AG08395 (cell line): ENCODE data around the gene RPH3AL.
A peak's percentile ranks its signal among the peaks of the same experiment; 100 is the strongest.
"Not testable (repeated sequence)": the region's sequence is repeated elsewhere in the genome, so short reads cannot be mapped to it uniquely, and the experiment has no call there.

Experiments
- DNase-seq: peaks from one replicate; pipeline ENCODE4 v3.0.0; 2012; ENCODE audit warnings: mixed read lengths, low spot score

Gene RPH3AL

DNA sequence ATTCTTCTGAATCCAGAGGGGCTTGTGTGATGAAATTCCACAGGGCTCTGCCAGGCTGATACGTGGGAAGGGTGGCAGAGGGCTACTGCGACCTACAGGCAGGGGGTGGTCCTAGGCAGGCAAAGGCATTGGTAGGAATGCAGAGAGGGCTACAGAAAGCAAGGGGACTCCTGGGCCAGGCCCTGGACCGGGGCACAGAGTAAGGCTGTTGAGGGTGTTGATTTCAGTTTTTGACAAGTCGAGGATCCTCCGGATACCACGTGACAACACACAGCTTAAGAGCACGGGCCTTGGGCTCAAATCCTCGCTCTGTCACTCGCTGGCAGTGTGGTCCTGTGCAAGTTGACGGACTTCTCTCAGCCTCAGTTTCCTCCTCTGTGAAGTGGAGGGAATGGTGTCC lies 152.0 kb downstream of the RPH3AL start:
- no peak for DNase-seq

DNA sequence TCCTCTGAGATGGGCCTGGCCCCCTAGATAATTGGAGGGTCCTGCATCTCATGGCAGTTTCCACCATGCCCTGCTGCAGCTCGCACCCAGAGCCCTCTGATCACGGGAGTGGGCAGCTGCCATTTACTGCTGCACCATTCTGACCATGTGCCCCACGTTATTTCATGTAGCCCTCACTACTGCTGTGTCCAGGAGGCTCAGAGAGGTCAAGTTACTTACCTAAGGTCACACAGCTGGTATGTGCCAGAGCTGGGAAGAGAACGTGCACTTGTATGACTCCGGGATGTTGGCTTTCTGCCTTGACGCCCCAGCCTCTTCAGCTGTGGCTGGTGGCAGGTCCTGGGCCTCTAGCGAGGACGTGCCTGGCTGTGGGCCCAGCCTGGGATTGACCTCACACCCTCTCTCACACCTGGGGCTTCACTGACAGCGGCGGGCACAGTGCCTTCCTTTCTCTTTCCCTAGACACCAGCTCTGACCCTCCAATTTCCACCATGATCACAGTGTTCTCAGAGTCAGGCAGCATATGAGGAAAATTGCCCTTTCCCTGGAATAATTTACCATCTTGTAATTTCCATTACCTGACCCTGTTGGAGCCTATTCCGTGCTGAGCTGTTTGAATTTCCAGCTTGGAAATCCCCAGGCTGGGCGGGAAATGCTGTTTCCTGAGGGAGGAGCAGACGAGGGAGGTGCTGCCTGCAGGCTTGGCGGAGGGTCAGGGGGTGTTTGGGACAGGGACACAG lies 152.6 kb downstream of the RPH3AL start:
- DNase-seq, result no peak

DNA sequence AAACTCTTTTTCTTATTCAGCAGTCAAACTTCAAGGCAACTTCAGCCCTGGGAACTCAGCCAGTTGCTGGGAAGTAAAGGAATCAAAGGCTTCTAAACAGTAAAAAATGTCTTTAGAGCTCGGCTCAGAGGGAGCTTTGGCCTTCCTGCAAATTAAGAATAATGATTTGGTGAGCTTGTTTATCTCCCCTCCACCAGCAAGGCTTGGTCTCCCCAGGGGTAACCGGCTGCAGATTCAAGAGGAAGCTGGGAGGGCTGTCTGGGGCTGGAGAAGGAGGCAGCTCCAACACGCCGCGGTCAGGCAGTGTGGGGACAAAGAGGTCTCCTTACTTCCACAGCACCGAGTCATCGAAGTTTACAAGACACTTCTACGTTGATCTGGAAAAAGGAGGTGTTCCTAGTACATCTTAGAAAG lies 153.4 kb downstream of the RPH3AL start:
- DNase-seq, result no peak

DNA sequence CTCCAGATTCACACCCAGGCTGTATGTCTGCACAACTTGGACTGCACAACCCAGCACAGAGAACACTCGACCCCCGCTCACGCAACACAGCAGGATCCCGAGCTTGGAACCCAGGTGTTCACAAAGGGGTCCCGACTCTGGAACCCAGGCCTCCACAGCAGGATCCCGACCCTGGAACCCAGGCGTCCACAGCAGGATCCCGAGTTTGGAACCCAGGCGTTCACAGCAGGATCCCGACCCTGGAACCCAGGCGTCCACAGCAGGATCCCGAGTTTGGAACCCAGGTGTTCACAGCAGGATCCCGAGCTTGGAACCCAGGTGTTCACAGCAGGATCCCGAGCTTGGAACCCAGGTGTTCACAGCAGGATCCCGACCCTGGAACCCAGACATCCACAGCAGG lies 154.4 kb downstream of the RPH3AL start:
- not testable (repeated sequence) for DNase-seq

DNA sequence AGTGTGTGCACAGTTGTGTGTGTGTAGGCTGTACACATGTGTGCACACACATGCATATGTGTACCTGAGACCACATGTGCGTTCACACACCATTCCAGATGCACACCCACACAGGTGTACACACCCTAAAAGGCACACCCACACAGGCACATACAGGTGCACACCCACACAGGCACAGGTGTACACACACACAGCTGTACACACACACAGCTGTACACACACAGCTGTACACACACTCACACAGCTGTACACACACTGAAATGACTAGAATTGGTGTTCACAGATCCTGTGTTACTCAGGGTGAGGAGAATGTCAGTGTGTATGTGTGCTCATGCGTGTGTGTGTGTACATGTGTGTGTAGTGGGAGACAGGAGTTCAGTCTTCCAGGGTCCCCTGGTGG lies 155.3 kb downstream of the RPH3AL start:
- DNase-seq, result no peak

DNA sequence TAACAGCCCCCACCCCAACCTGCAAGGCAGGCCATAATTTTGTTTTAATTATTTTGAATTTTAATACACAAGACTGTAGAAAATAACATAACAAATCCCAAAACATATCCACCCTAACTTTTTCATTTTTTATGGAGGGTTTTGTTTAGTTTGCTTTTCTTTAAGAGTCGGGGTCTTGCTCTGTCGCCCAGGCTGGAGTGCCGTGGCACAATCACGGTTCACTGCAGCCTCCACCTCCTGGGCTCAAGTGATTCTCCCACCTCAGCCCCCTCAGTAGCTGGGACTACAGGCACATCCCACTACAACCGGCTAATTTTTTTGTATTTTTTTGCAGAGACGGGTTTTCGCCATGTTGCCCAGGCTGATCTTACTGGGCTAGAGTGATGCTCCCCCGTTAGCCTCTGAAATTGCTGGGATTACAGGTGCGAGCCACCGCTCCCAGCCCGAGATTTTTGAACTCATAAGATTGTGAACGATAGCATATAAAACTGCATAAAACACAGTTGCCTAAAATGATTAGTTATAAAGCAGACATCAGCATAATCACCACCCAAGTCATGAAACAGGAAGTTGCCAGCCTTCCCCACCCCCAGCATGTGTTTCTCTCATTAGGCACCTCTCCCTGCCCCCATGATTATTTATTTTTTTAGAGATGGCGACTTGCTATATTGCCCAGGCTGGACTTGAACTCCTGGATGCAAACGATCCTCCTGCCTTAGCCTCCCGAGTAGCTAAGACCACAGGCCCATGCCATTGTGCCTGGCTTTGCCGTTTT lies 157.6 kb downstream of the RPH3AL start:
- DNase-seq, result no peak

DNA sequence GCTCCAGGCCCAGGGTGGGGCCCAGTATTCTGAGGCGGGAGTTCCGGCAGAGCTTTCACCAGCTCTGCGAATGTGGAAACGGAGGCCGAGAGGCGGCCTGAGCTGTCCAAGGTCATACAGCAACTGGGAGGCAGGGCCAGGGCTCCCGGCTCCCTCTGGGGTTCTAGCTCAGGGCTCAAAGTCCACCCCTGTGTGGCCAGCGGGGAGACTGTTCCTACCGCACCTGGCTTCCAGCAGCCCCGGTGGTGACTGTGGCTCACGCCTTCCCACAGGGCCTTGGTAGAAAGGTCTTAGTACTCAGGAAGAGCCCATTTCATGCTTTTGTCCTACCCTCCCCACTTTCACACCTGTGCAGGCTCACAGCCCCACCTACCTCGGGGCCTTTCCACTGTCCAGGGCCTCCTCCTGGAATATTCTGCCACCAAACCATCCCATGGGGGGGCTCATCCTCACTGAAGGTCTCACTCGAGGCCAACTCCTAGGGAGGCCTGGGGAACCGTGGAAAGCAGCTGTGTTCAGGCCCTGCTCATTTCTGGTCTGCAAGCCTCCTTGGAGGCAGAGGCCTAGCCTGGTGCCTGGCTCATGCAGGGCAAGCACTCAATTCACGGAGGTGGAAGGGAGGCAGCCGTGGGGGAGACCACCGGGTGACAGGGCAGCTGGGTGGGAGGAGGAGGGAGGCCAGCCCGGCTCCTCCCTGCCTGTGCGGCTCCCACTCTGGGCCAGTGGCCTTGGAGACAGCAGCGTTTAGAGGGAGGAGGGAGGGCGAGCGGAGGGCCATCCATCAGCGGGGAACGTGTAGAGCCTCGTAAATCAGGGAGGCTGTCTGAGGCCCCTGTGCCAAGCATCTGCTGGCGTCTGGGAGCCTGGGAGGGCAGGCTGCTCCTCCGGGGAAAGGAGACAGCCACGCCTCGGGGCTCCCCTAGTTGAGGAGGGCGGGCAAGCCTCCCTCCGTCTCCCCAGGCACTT lies 158.5 kb downstream of the RPH3AL start:
- DNase-seq, result no peak

DNA sequence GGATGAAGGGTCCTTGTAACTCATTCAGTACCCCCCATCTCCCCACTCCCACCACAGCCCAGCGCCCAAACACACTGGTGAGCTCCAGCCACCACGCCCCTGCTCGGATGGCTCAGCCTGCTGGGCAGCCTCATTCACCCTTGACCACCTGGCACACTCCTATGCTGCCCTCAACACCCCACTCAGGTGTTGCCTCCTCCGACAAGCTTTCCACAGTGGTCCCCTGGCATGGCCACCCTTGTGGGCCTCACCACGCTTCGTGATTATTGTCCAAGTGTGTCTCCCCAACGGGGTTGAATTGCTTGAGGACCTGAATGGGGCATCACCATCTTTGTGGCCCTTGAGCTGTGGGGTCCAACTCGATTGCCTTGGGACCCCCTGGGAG lies 159.2 kb downstream of the RPH3AL start:
- no peak for DNase-seq

DNA sequence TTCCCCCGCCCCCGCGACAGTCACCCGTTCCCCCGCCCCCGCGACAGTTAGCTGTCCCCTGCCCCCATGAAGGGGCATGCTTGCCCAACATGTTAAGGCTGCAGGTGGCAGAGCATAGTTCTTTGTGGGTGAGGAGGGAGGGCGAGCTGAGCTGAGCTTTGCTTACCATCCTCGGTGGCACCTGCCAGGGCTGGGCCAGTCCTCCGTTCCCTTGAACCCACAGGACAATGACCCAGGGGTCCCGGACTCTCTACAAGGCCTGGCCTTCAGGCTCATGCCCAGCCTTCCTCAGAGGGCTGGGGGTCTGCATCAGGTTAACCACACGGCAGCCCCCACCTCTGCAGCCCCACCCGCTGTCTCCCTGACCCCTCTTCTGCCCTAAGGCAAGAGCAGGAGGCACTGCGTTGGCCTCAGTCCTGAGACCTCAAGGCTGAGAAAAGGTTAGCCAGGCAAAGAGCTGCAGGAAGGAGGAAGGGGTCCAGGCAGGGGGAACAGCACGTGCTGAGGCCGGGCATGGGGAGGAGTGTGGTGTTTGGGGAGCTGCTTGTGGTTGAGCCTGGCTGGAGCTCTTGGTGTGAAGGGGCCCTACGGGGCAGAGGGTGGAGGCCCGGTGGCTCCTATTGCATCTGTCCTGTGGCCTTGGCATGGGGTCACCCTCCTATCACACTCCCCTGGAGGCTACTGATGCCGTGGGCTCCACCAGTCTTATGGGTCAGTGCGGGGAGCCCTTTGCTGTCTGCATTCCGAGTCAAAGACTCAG lies 159.8 kb downstream of the RPH3AL start:
- DNase-seq, result no peak

DNA sequence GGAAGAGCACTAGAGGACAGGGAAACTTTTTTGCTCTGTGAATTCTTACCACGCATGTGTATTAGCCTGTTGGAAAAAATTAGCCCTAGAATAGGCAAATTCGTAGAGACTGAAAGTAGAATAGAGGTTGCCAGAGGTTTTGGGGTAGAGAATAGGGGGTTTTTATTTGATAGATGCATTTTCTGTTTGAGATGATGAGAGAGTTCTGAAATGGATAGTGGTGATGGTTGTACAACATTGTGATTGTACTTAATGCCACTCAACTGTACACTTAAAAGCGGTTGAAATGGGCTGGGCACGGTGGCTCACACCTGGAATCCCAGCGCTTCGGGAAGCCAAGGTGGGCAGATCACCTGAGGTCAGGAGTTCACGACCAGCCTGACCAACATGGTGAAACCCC lies 163.2 kb downstream of the RPH3AL start:
- DNase-seq, result no peak

DNA sequence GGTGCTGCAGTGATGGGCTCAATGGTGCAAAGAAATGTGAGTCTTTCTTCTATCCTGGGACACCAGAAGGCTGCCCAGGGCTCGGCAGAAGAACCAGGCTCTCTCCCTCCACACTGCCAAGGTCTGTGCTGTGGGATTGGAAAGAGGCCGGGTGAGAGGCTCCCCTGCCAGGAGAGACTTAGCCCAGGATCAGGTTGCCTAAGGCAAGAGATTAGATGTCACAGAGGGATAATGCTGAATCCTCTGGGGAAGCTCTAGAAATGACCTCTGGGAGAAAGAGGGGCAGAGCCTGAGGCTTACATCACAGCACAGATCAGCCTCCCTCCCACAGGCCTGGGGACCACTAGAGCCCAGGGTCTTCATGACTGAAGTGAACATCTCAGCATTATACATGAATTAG lies 165.5 kb downstream of the RPH3AL start:
- no peak for DNase-seq

DNA sequence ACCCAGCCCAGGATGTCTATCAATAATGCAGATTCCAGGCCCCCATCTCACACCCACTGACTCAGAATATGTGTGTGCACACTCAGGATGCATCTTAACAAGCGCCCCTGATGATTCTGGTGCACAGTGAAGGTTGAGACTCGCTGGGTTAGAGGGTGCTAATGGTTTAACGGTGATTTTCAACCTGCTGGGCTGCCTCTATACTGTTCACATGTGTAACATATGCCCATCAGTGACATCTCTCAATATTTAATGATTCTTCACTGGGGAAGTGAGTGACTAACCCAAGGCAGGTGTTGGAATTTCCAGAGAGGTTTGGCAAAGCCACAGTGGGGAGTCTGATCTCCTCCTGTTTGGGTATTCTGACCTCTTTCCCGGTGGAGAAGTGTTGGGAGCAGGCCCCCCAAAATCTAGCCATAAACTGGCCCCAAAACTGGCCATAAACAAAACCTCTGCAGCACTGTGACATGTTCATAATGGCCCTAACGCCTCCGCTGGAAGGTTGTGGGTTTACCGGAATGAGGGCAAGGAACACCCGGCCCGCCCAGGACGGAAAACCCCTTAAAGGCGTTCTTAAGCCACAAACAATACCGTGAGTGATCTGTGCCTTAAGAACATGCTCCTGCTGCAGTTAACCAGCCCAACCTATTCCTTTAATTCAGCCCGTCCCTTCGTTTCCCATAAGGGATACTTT lies 167.0 kb downstream of the RPH3AL start:
- DNase-seq, result no peak

DNA sequence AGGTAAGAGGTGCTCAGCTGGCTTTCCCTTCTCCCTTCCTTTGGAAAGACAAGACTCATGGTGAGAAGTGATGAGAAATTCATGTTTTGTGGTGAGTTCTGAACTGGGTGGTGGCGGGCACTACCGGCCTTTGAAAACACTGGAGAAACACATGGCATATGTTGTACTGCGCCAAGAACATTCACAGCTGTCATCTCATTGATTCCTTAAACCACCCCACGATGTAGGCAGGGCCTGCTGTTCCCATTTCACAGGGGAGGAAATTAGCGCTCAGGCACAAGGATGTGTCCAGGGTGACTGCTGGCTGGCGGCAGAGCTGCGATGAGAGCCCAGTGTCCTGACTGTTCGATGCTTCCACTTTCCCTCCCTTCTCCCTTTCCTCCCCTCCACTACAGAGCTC lies 169.6 kb downstream of the RPH3AL start:
- no peak for DNase-seq

DNA sequence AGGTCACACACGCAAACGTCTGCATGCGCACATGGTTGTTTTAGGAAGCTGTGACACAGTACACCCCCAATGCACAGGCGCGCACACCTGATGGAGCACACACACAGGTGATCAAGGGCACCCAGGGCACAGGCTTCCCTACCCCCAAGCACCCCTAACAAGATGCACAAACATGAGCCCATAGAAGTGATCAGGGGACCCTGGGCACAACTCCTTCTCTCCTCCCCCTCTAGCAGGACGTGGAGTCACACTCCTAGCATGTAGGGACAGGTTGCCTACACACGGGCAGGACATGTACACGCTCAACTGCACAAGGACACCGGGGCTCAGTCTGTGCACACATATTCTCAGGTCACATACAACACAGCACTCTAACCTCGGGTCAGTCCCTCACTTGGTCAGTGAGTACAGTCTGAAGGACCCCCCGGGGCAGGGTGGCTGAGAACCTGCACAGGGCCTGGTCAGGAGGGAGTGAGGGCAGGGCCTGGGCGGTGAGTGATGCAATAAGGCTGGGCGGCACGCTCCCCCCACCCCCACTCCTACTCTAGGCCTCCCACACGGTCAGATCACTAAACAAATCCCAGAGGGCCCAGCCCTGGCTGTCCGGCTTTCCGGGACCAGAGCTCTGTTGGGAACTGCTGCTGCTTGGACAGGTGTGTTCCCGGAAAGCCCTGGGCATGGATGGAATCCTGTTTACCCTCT lies 170.4 kb downstream of the RPH3AL start:
- DNase-seq, result no peak

DNA sequence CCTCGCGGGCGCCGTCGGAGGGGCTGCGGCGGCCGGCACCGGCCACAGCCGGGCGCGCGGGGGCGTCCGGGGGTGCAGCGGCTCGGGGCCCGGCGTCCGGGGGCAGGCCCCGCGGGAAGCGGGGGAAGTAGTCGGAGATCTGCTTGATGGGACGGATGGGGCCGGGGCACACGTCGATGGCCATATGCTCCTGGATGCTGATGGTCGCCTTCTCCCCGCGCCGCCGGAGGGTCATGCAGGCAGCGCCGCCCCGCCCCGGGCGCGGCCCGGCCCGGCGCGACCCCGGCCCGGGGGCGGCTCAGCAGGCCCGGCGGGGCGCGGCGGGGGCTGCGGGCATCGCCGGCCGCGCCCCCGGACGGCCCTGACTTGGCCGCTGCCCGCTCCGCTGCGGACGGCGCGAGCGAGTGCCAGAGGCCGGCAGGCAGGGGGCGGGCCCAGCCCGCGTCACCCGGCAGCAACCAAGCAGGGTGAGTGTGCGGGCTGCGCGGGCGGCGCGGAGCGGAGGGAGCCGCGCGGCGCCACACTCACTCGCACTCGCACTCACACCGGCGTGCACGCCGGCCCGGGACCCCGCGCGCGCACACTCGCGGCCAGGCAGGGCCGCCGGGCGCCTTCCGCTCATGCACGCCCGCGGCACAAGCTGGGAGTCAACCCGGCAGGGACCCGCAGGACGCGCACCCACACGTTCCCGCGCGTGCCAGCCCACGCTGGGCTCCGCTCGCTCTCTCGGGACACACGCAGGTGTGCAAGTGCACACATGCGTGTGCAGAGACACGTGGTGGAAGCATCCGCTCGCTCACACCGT lies 171.2 kb downstream of the RPH3AL start, which contains the start of gene DOC2B:
Gene DOC2B, minus strand, starts transcription at position 406 of the 805 bp plus-strand sequence. Its CDS starts 171 bp downstream, at position 235.
- DNase-seq, result peak; percentile 76

DNA sequence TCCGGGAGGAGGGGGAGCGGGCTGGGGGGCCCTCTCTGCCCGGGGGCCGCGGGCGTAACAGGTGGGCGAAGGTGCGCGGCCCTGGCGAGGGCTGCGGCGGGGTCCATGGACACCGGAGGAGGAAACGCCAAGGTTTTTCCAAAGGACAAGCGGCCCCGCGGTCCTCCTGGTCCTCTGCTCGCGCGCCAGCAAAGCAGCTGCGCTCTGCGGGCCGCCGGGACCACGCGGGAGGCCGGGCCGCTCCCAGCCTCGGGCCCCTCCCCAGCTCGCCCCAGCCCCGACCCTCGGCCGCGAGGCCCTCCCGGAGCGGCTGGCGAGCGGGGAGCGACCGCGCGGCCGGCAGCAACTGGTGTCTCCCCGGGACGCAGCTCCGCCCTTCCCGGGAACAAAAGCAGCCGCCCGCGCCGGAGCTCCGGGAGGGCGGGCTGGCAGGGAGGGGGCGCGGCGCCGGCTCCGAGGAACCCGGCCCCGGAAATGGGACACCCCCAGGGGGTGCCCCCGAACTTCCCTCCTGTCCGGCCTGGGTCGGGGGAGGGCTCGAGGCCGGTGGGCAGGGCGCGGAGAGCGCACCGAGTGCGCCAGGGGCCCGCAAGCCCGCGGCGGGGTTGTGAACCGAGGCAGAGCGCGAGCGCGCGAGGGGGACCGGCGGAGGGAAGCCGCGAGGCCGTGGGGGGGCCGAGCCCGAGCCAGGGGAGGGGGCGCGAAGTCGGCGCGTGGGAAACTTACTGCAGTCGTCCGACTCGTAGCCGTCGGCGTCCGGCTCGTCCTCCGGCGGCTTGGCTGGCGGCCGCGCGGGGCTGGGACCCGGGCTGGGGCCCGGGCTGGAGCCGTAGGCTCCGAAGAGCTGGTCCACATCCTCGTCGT lies 172.0 kb downstream of the RPH3AL start:
- DNase-seq, result no peak

DNA sequence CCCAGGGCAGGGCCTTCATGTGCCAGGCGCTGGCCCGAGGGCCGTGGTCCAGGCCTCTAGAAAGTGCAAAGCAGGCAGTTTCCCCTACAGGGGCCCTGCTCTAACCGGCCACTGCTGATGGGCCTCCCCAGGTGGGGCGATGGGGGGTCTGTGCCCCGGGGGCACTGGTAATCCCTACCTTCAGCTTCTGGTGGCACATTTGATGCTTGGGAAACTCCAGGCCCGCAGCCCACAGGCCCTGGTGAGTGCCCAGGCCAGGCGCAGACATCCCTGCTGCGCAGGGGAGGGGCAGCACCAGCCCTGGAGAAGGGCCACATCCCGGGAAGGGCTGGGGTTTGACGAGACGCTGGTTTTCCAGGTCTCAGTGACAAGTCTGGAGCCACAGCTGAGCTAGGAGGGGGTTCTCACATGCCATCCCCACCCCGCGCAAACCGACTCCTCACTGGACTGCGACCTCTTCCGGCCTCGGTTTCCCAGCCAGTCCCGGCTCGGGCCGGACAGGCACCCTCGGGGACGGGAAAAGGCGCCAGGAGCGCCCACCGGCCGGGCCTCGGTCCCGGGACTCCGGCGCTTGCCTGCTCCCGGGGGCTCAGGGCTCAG lies 172.7 kb downstream of the RPH3AL start:
- no peak for DNase-seq

DNA sequence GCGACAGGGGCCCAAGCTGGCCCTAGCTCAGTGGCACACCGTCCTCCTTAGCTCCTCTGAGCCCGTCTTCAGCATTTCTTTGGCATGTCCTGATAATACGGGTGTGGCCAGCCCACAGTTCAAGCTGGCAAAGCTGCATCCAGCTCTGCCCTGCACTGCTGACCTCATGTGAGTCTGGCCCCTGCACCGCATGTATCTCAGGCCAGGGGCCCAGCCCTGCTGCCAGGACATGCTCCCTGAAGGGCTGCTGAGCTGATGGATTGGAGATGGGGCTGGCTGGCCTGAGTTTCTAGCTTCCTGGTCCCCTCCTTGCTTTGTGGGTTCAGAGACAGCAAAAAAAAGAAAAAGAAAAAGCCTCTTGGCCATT lies 173.6 kb downstream of the RPH3AL start:
- no peak for DNase-seq
